IMR-90 (cell line): ENCODE results near the gene USB1. TPM values are rescaled to one million over a fixed set of nuclear protein-coding genes. Genes with fewer than 3 reads are reported as not detected.

Experiments
- ATAC-seq: fragments of 200-7000 bp; cut with Tn5 transposase; 2 replicates; pipeline ENCODE4 v1.9.1; 2020; ENCODE audit warnings: low read depth, mild to moderate bottlenecking, moderate library complexity
- BruUV-seq: library from RNA; stranded (reverse); fragments of 400-500 nt; replicated peaks from 2 replicates; lab custom pipeline; 2021; lab: Mats Ljungman, UMichigan
- CTCF ChIA-PET: fragments of 300-600 bp; formaldehyde crosslinking; extraction: SDS; loops from one replicate; lab custom pipeline; 2021; ENCODE audit warnings: antibody characterized with exemption; lab: Yijun Ruan, JAX
- POLR2A ChIA-PET: fragments of 300-600 bp; sonication (Branson Sonifier 250); formaldehyde crosslinking; loops from one replicate; lab custom pipeline; 2022; ENCODE audit warnings: antibody characterized with exemption; ENCODE audit not compliant: unreplicated experiment; lab: Charles Lee
- DNase-seq: peaks from one replicate; pipeline ENCODE4 v3.0.0; 2013
- H2AFZ ChIP-seq: replicated peaks from 2 replicates; pipeline ENCODE3; 2013; ENCODE audit warnings: low read length, mild to moderate bottlenecking; ENCODE audit not compliant: poor library complexity
- H2AK5ac ChIP-seq: 2 replicates; pipeline ENCODE4 v1.6.1; 2013; ENCODE audit warnings: low read depth, low read length, inconsistent platforms
- H2AK9ac ChIP-seq: replicated peaks from 2 replicates; pipeline ENCODE3; 2013; ENCODE audit warnings: mild to moderate bottlenecking, low read depth, low read length, moderate library complexity; ENCODE audit not compliant: poor library complexity
- H2BK120ac ChIP-seq: 2 replicates; pipeline ENCODE4 v1.6.1; 2013; ENCODE audit warnings: low read depth, low read length, inconsistent platforms
- H2BK15ac ChIP-seq: 3 replicates; pipeline ENCODE4 v1.6.1; 2013; ENCODE audit warnings: low read depth, low read length, inconsistent platforms
- H2BK20ac ChIP-seq: 2 replicates; pipeline ENCODE4 v1.6.1; 2013; ENCODE audit warnings: low read depth, mild to moderate bottlenecking, inconsistent platforms, low read length, moderate library complexity
- H2BK5ac ChIP-seq: 2 replicates; pipeline ENCODE4 v1.6.1; 2013; ENCODE audit warnings: mild to moderate bottlenecking, low read depth, low read length, inconsistent platforms; ENCODE audit not compliant: poor library complexity, severe bottlenecking
- H3K14ac ChIP-seq: replicated peaks from 2 replicates; pipeline ENCODE4 v1.6.1; 2013; ENCODE audit warnings: low read depth, low read length, inconsistent platforms
- H3K18ac ChIP-seq: 2 replicates; pipeline ENCODE4 v1.6.1; 2013; ENCODE audit warnings: low read depth, low read length, control low read depth
- H3K23ac ChIP-seq: 2 replicates; pipeline ENCODE4 v1.6.1; 2013; ENCODE audit warnings: low read depth, low read length, inconsistent platforms
- H3K27ac ChIP-seq: 2 replicates; pipeline ENCODE4 v1.5.1; 2013; ENCODE audit warnings: mild to moderate bottlenecking, control low read depth, low read length; ENCODE audit not compliant: insufficient read depth
- H3K27me3 ChIP-seq: 2 replicates; pipeline ENCODE4 v1.6.1; 2013; ENCODE audit warnings: low read length; ENCODE audit not compliant: control insufficient read depth, insufficient read depth
- H3K36me3 ChIP-seq: 2 replicates; pipeline ENCODE4 v1.6.1; 2013; ENCODE audit warnings: low read length, mixed read lengths; ENCODE audit not compliant: control insufficient read depth, insufficient read depth
- H3K4ac ChIP-seq: 2 replicates; pipeline ENCODE4 v1.6.1; 2013; ENCODE audit warnings: low read depth, low read length, inconsistent platforms
- H3K4me1 ChIP-seq: 2 replicates; pipeline ENCODE4 v1.6.1; 2013; ENCODE audit warnings: low read length, mixed read lengths; ENCODE audit not compliant: control insufficient read depth, insufficient read depth
- H3K4me2 ChIP-seq: 2 replicates; pipeline ENCODE4 v1.6.1; 2013; ENCODE audit warnings: low read depth, mild to moderate bottlenecking, control low read depth, low read length, moderate library complexity
- H3K4me3 ChIP-seq: 2 replicates; pipeline ENCODE4 v1.5.1; 2013; ENCODE audit warnings: low read depth, mild to moderate bottlenecking, control low read depth, low read length, moderate library complexity; ENCODE audit not compliant: insufficient read depth
- H3K56ac ChIP-seq: 2 replicates; pipeline ENCODE4 v1.6.1; 2013; ENCODE audit warnings: low read length, inconsistent platforms; ENCODE audit not compliant: insufficient read depth; ENCODE audit errors: extremely low read depth
- H3K79me1 ChIP-seq, 2 experiments: 2 replicates each; pipeline ENCODE4 v1.6.1; 2013; ENCODE audit warnings: low read length in 2 of 2, inconsistent platforms in 1 of 2, low read depth in 1 of 2
- H3K9ac ChIP-seq: 2 replicates; pipeline ENCODE4 v1.6.1; 2013; ENCODE audit warnings: low read depth, low read length, control low read depth
- H3K9me1 ChIP-seq: 2 replicates; pipeline ENCODE4 v1.6.1; 2013; ENCODE audit warnings: low read length, inconsistent platforms; ENCODE audit not compliant: insufficient read depth
- H3K9me3 ChIP-seq: 2 replicates; pipeline ENCODE4 v1.6.1; 2013; ENCODE audit warnings: low read length; ENCODE audit not compliant: control insufficient read depth, insufficient read depth
- H4K20me1 ChIP-seq: 2 replicates; pipeline ENCODE4 v1.6.1; 2013; ENCODE audit warnings: low read length, inconsistent platforms; ENCODE audit not compliant: insufficient read depth
- H4K5ac ChIP-seq: 2 replicates; pipeline ENCODE4 v1.6.1; 2013; ENCODE audit warnings: mild to moderate bottlenecking, low read depth, low read length, control low read depth
- H4K8ac ChIP-seq, 2 experiments: 2 replicates each; pipeline ENCODE4 v1.6.1; 2013; ENCODE audit warnings: low read depth in 2 of 2, low read length in 2 of 2, control low read depth in 1 of 2, inconsistent platforms in 1 of 2
- H4K91ac ChIP-seq: 2 replicates; pipeline ENCODE4 v1.6.1; 2013; ENCODE audit warnings: low read depth, low read length, inconsistent platforms; ENCODE audit not compliant: insufficient read depth
- BHLHE40 ChIP-seq: fragments of 150-350 bp; IDR thresholded peaks from 2 replicates; pipeline ENCODE4 v1.6.1; 2016; ENCODE audit warnings: mild to moderate bottlenecking, low read depth, low read length
- CEBPB ChIP-seq: IDR thresholded peaks from 2 replicates; pipeline ENCODE4 v1.6.1; 2012; ENCODE audit warnings: low read depth, low read length, improper control_type of control experiment
- CHD1 ChIP-seq: IDR thresholded peaks from 2 replicates; pipeline ENCODE4 v1.6.1; 2012; ENCODE audit warnings: low read depth, low read length, improper control_type of control experiment
- CTCF ChIP-seq: conservative IDR thresholded peaks from 2 replicates; pipeline ENCODE4 v1.5.1; 2012; ENCODE audit warnings: mild to moderate bottlenecking, low read depth, low read length, improper control_type of control experiment
- ELK1 ChIP-seq: fragments of 150-350 bp; IDR thresholded peaks from 2 replicates; pipeline ENCODE4 v1.6.1; 2016; ENCODE audit warnings: low read depth, mild to moderate bottlenecking, low read length, moderate library complexity, borderline replicate concordance
- FOS ChIP-seq: fragments of 150-350 bp; IDR thresholded peaks from 2 replicates; pipeline ENCODE4 v1.6.1; 2016; ENCODE audit warnings: low read depth, low read length
- MAFK ChIP-seq: IDR thresholded peaks from 2 replicates; pipeline ENCODE4 v1.6.1; 2012; ENCODE audit warnings: low read depth, low read length, improper control_type of control experiment
- MAZ ChIP-seq: IDR thresholded peaks from 2 replicates; pipeline ENCODE4 v1.6.1; 2012; ENCODE audit warnings: low read depth, mild to moderate bottlenecking, low read length, improper control_type of control experiment, moderate library complexity, borderline replicate concordance
- MXI1 ChIP-seq: IDR thresholded peaks from 2 replicates; pipeline ENCODE4 v1.6.1; 2012; ENCODE audit warnings: low read depth, mild to moderate bottlenecking, low read length, moderate library complexity, borderline replicate concordance
- NFE2L2 ChIP-seq: fragments of 150-350 bp; IDR thresholded peaks from 2 replicates; pipeline ENCODE4 v1.6.1; 2016; ENCODE audit warnings: low read depth, mild to moderate bottlenecking, low read length
- POLR2A ChIP-seq: IDR thresholded peaks from 2 replicates; pipeline ENCODE4 v1.6.1; 2012; ENCODE audit warnings: mild to moderate bottlenecking, low read depth, low read length
- RAD21 ChIP-seq: IDR thresholded peaks from 2 replicates; pipeline ENCODE4 v1.6.1; 2012; ENCODE audit warnings: low read length, improper control_type of control experiment
- RCOR1 ChIP-seq: IDR thresholded peaks from 2 replicates; pipeline ENCODE4 v1.6.1; 2012; ENCODE audit warnings: mild to moderate bottlenecking, low read length, improper control_type of control experiment; ENCODE audit not compliant: insufficient replicate concordance
- RFX5 ChIP-seq: IDR thresholded peaks from 2 replicates; pipeline ENCODE4 v1.8.0; 2012; ENCODE audit warnings: low read depth, mild to moderate bottlenecking, low read length, moderate library complexity
- SMC3 ChIP-seq: fragments of 150-350 bp; IDR thresholded peaks from 2 replicates; pipeline ENCODE4 v1.6.1; 2016; ENCODE audit warnings: low read depth, mild to moderate bottlenecking, antibody characterized with exemption, low read length, moderate library complexity
- USF2 ChIP-seq: fragments of 150-350 bp; IDR thresholded peaks from 2 replicates; pipeline ENCODE4 v1.6.1; 2017; ENCODE audit warnings: mild to moderate bottlenecking, antibody characterized with exemption, low read length, low read depth
- WGBS, 2 experiments: methylation state at CpG; one replicate each; pipeline versions ENCODE4 v1.1.5 to v1.1.7; 2013; ENCODE audit warnings: missing lambda C conversion rate in 2 of 2; ENCODE audit not compliant: insufficient read length in 1 of 2; ENCODE audit errors: extremely low coverage in 2 of 2; 5-methylcytosine and 5-hydroxymethylcytosine counted together
- dilution Hi-C: fragments of 300-500 bp; cut with HindIII; formaldehyde crosslinking; loops from one replicate; pipeline ENCODE4 v1.14.3; 2018; ENCODE audit warnings: low sequenced_read_pairs; ENCODE audit not compliant: unreplicated experiment
- in situ Hi-C: fragments of 300-500 bp; cut with MboI; formaldehyde crosslinking; loops from 3 replicates; pipeline ENCODE4 v1.14.3; 2019; ENCODE audit warnings: low sequenced_read_pairs, inconsistent platforms, mixed read lengths
- intact Hi-C: fragments of 100-400 bp; cut with micrococcal nuclease; formaldehyde crosslinking; loops from 2 replicates; pipeline ENCODE4 v1.10.0; 2022
- polyA plus RNA-seq, 3 experiments: library from polyadenylated mRNA; depleted of rRNA; stranded (reverse); fragments of >200 nt; gene quantifications; 2 replicates each; pipeline ENCODE4 v1.2.3, GENCODE V29; 2012; ENCODE audit warnings: low replicate concordance in 1 of 3
- total RNA-seq: library from RNA; depleted of rRNA; stranded (reverse); fragments of >200 nt; gene quantifications from 2 replicates; pipeline ENCODE4 v1.2.3, GENCODE V29; 2012

Gene USB1
- total and polyA plus RNA-seq, 2 of the 4 experiments (the other 2 are of a cell fraction), result 45.9 to 94.9 TPM

GRCh38 chr16:57972306-57972705 is 28.9 kb upstream of the USB1 start:
- no peak overlapping the region for H4K5ac ChIP-seq
- H2BK120ac ChIP-seq, result no peak overlapping the region
- TF ChIP-seq SMC3, result no peak
- no peak for TF ChIP-seq MAFK
- no peak for TF ChIP-seq CEBPB
- TF ChIP-seq USF2, result no peak
- no peak for TF ChIP-seq FOS
- no peak for TF ChIP-seq ELK1
- TF ChIP-seq MAZ, result no peak
- no peak for TF ChIP-seq RFX5
- TF ChIP-seq BHLHE40, result no peak
- no peak for TF ChIP-seq CHD1
- no peak for TF ChIP-seq CTCF
- TF ChIP-seq MXI1, result no peak
- no peak for TF ChIP-seq NFE2L2
- no peak for TF ChIP-seq RAD21
- TF ChIP-seq RCOR1, result no peak
- TF ChIP-seq POLR2A, result no peak
- H3K9me1 ChIP-seq, result no peaks in the 10 kb centered on the region
- H3K27ac ChIP-seq, result no peak overlapping the region
- no peak overlapping the region for H3K9ac ChIP-seq
- DNase-seq (no peak), ATAC-seq (no peak)
- POLR2A ChIA-PET, result no interaction called here
- H3K18ac ChIP-seq, result no peak overlapping the region
- dilution Hi-C loops, result no loop called here
- no peak overlapping the region for H2BK20ac ChIP-seq
- H3K4me3 ChIP-seq, result no peak overlapping the region
- H2BK5ac ChIP-seq, result no peak overlapping the region
- CTCF ChIA-PET, result no interaction called here
- no peak overlapping the region for H2AFZ ChIP-seq
- no peak overlapping the region for H2AK5ac ChIP-seq
- in situ Hi-C loops, result no loop called here
- no peak overlapping the region for H4K8ac ChIP-seq
- H2AK9ac ChIP-seq, result no peak overlapping the region
- H3K9me3 ChIP-seq, result peaks cover 2% of the 10 kb centered on the region; the same call in 1 of the 2 replicates
- no TSS peak for BruUV-seq
- no peak overlapping the region for H3K23ac ChIP-seq
- H3K4me2 ChIP-seq, result no peak overlapping the region
- no peaks in the 10 kb centered on the region for H3K36me3 ChIP-seq
- no peak overlapping the region for H2BK15ac ChIP-seq
- H3K4me1 ChIP-seq, result no peaks in the 10 kb centered on the region
- peaks cover 51% of the 10 kb centered on the region for H3K27me3 ChIP-seq
- 39% methylated on average over 2 of the region's 4 CpGs; no CpG with 5 or more reads in 1 of the 2 experiments for WGBS, 2 experiments
- no peaks in the 10 kb centered on the region for H4K20me1 ChIP-seq
- intact Hi-C loops, result no loop called here
- H3K56ac ChIP-seq, result no peak overlapping the region
- H3K4ac ChIP-seq, result no peak overlapping the region
- H4K91ac ChIP-seq, result no peak overlapping the region
- no peak overlapping the region for H3K14ac ChIP-seq
- no peaks in the 10 kb centered on the region for H3K79me1 ChIP-seq
